DND-41 (cell line): ENCODE results near the gene CLCN6.

Source experiments
- ATAC-seq: fragments of 200-7000 bp; cut with Tn5 transposase; 3 replicates; pipeline ENCODE4 v1.9.1; 2021; ENCODE audit warnings: low read depth; ENCODE audit not compliant: insufficient read depth
- DNase-seq: peaks from one replicate; pipeline ENCODE4 v3.0.0-alpha.2; 2020
- H2AFZ ChIP-seq: 2 replicates; pipeline ENCODE4 v1.6.0; 2012; ENCODE audit warnings: low read depth, low read length
- H3K27ac ChIP-seq: 2 replicates; pipeline ENCODE4 v1.5.1; 2012; ENCODE audit warnings: low read length, inconsistent platforms
- H3K27me3 ChIP-seq: fragments of 200-600 bp; sonication (generic); 2 replicates; pipeline ENCODE4 v1.6.0; 2012; ENCODE audit warnings: low read length, mild to moderate bottlenecking, inconsistent platforms; ENCODE audit not compliant: insufficient read depth, poor library complexity
- H3K36me3 ChIP-seq: 2 replicates; pipeline ENCODE4 v1.5.1; 2012; ENCODE audit warnings: low read length, inconsistent platforms; ENCODE audit not compliant: insufficient read depth
- H3K4me1 ChIP-seq: 2 replicates; pipeline ENCODE4 v1.5.1; 2012; ENCODE audit warnings: mild to moderate bottlenecking, low read length; ENCODE audit not compliant: insufficient read depth
- H3K4me2 ChIP-seq: 2 replicates; pipeline ENCODE4 v1.6.0; 2012; ENCODE audit warnings: mild to moderate bottlenecking, moderate library complexity, low read length, inconsistent platforms; ENCODE audit not compliant: insufficient read depth
- H3K4me3 ChIP-seq, 2 experiments: fragments of 200-600 bp in 1 of 2; shearing (Covaris generic) in 1 of 2; 2 replicates each; pipeline ENCODE4 v1.5.1; 2012 to 2016; ENCODE audit warnings: inconsistent platforms in 2 of 2, low read length in 2 of 2, mild to moderate bottlenecking in 2 of 2, low read depth in 1 of 2, moderate library complexity in 1 of 2
- H3K79me2 ChIP-seq: 2 replicates; pipeline ENCODE4 v1.6.0; 2012; ENCODE audit warnings: low read length, inconsistent platforms; ENCODE audit not compliant: insufficient read depth
- H3K9ac ChIP-seq: 2 replicates; pipeline ENCODE4 v1.6.0; 2012; ENCODE audit warnings: low read depth, mild to moderate bottlenecking, inconsistent platforms, low read length, moderate library complexity
- H3K9me3 ChIP-seq: 2 replicates; pipeline ENCODE4 v1.5.1; 2012; ENCODE audit warnings: low read length, moderate library complexity, mild to moderate bottlenecking, inconsistent platforms; ENCODE audit not compliant: insufficient read depth, severe bottlenecking
- H4K20me1 ChIP-seq: 2 replicates; pipeline ENCODE4 v1.6.0; 2012; ENCODE audit warnings: low read length; ENCODE audit not compliant: insufficient read depth
- EZH2 ChIP-seq: IDR thresholded peaks from 3 replicates; pipeline ENCODE4 v1.6.1; 2012; ENCODE audit warnings: borderline replicate concordance, low read depth, mild to moderate bottlenecking, moderate library complexity, low read length, inconsistent platforms; ENCODE audit not compliant: severe bottlenecking
- TF ChIP-seq, protein P1 (sequence below): IDR thresholded peaks from 2 replicates; pipeline ENCODE4 v1.5.1; 2012; ENCODE audit warnings: borderline replicate concordance, low read length, moderate library complexity, mild to moderate bottlenecking; ENCODE audit not compliant: poor library complexity, severe bottlenecking; ENCODE audit errors: extremely low read depth

Gene CLCN6

GRCh38 chr1:11842154-11843041 lies 36.4 kb downstream of the CLCN6 start:
- Histone ChIP-seq H3K4me1 (no peaks in the 10 kb centered on the region), H3K27ac (no peak overlapping the region)

GRCh38 chr1:11845641-11846335 lies 39.8 kb downstream of the CLCN6 start:
- Histone ChIP-seq H3K79me2 (no peaks in the 10 kb centered on the region), H2AFZ (no peak overlapping the region), H3K4me3 (no peak overlapping the region), H3K36me3 (peaks cover 39% of the 10 kb centered on the region), H3K4me1 (no peaks in the 10 kb centered on the region), H3K4me2 (no peak overlapping the region), H3K27ac (no peak overlapping the region), H4K20me1 (peaks cover 39% of the 10 kb centered on the region), H3K9me3 (no peaks in the 10 kb centered on the region), H3K9ac (no peak overlapping the region), H3K27me3 (no peaks in the 10 kb centered on the region)
- DNase-seq (no peak), ATAC-seq (no peak)
- TF ChIP-seq, protein P1, sequence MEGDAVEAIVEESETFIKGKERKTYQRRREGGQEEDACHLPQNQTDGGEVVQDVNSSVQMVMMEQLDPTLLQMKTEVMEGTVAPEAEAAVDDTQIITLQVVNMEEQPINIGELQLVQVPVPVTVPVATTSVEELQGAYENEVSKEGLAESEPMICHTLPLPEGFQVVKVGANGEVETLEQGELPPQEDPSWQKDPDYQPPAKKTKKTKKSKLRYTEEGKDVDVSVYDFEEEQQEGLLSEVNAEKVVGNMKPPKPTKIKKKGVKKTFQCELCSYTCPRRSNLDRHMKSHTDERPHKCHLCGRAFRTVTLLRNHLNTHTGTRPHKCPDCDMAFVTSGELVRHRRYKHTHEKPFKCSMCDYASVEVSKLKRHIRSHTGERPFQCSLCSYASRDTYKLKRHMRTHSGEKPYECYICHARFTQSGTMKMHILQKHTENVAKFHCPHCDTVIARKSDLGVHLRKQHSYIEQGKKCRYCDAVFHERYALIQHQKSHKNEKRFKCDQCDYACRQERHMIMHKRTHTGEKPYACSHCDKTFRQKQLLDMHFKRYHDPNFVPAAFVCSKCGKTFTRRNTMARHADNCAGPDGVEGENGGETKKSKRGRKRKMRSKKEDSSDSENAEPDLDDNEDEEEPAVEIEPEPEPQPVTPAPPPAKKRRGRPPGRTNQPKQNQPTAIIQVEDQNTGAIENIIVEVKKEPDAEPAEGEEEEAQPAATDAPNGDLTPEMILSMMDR = no peak
- no peak for TF ChIP-seq EZH2

More at GRCh38 chr1:11842154-11843041, 36.4 kb downstream of the CLCN6 start:
- Histone ChIP-seq H3K9me3 (no peaks in the 10 kb centered on the region), H3K4me3 (no peak overlapping the region), H3K4me2 (no peak overlapping the region), H4K20me1 (peaks cover 42% of the 10 kb centered on the region), H3K9ac (no peak overlapping the region), H2AFZ (no peak overlapping the region), H3K79me2 (no peaks in the 10 kb centered on the region), H3K36me3 (peaks cover 73% of the 10 kb centered on the region), H3K27me3 (no peaks in the 10 kb centered on the region)
- DNase-seq (no peak), ATAC-seq (no peak)
- no peak for TF ChIP-seq EZH2
- TF ChIP-seq, protein P1 = no peak

GRCh38 chr1:11847667-11848372 lies 41.8 kb downstream of the CLCN6 start, which contains the start of gene NPPA:
Gene NPPA, minus strand, starts transcription at chr1:11847783. Its CDS starts 99 bp downstream, at chr1:11847684.
- no peak within 1 kb of the TSS for H3K4me2 ChIP-seq
- H3K9me3 ChIP-seq = no peaks in the 10 kb centered on the region
- no peak within 1 kb of the TSS for H3K27ac ChIP-seq

More at GRCh38 chr1:11847667-11848372, 41.8 kb downstream of the CLCN6 start, which contains the start of gene NPPA:
- TF ChIP-seq, protein P1 = no peak
- TF ChIP-seq EZH2 = no peak
- Histone ChIP-seq H3K79me2 (no peaks in the 10 kb centered on the region), H2AFZ (no peak within 1 kb of the TSS), H3K4me1 (no peaks in the 10 kb centered on the region), H3K9ac (no peak within 1 kb of the TSS), H3K27me3 (no peaks in the 10 kb centered on the region), H4K20me1 (peaks cover 26% of the 10 kb centered on the region), H3K4me3 (no peak within 1 kb of the TSS), H3K36me3 (peaks cover 19% of the 10 kb centered on the region; the same call in 1 of the 2 replicates)
- DNase-seq (no peak), ATAC-seq (no peak)
